Fibroblast of mammary gland (primary cell): Measurements from ENCODE around the gene RHBDF2.

Source experiments
- DNase-seq: peaks from one replicate; pipeline ENCODE4 v3.0.0-alpha.2; 2010; ENCODE audit warnings: low read depth
- H3K4me3 ChIP-seq: 2 replicates; pipeline ENCODE4 v1.5.1; 2011; ENCODE audit warnings: low read depth, mild to moderate bottlenecking, low read length, moderate library complexity; ENCODE audit not compliant: control insufficient read depth
- CTCF ChIP-seq: conservative IDR thresholded peaks from 2 replicates; pipeline ENCODE4 v1.5.1; 2011; ENCODE audit warnings: low read depth, low read length, inconsistent platforms; ENCODE audit not compliant: control insufficient read depth, insufficient read depth

RHBDF2 gene

GRCh38 chr17:76497699-76497978, 3.6 kb downstream of the RHBDF2 start:
- H3K4me3 ChIP-seq, result no peak overlapping the region
- TF ChIP-seq CTCF, result no peak
- DNase-seq, result no peak

DNA sequence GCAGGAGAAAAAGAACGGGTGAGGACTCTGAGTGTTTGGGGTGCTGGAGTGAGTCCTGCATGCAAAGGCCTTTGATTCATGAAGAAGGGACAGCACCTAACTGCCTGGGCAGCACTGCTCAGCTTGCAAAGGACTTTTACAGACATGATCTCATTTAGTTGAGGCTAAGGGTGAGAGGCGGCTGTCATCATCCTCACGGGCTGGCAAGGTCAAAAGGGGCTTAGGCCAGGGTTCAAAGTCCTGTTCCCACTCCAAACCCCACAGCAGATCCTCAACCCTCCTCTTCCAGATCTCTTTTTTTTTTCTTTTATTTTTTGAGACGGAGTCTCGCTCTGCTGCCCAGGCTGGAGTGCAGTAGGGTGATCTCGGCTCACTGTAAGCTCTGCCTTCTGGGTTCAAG, 4.8 kb downstream of the RHBDF2 start:
- no peak for TF ChIP-seq CTCF
- DNase-seq, result no peak
- no peak overlapping the region for H3K4me3 ChIP-seq

DNA sequence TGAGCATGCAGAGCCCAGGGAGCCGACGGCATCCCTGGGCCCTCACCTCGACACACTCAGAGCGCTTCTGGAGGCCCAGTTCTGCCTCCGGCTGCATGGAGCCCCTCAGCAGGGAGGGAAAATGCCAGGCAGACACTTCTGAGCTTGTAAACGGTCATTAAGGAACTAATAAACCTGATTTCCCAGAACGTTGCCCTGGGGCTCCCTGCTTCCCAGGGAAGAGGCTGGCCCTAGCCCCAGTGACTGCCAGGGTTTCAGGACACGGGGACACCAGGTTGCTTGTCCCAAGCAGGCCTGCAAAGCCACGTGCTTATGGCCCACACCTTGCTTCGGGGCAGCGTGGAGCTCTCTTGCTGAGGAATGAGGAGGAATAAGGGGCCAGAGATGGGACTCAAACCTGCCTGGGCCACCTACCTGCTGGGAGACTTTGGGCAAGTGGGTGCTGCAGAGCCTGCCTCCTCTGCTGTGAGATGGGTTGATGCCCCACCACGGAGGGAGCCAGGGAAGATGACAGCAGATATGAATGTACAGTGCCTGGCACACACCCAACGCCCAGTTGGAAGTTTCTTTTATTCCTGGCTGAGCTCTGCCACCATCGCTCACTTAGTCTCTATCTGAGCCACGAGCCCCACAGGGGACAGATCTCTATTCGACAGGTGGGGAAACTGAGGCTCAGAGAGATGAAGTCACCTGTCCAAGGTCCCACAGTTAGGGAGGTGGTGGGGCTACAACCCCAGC, 5.4 kb downstream of the RHBDF2 start:
- no peak for DNase-seq
- H3K4me3 ChIP-seq, result no peak overlapping the region
- TF ChIP-seq CTCF, result no peak

GRCh38 chr17:76493505-76494167, 7.6 kb downstream of the RHBDF2 start:
- no peak for TF ChIP-seq CTCF
- no peak overlapping the region for H3K4me3 ChIP-seq
- no peak for DNase-seq

GRCh38 chr17:76492989-76493501, 8.2 kb downstream of the RHBDF2 start:
- DNase-seq, result peak; percentile 63
- no peak overlapping the region for H3K4me3 ChIP-seq
- TF ChIP-seq CTCF, result no peak

- no peak overlapping the region for H3K4me3 ChIP-seq
- no peak for TF ChIP-seq CTCF
- DNase-seq, result no peak
Measured at GRCh38 chr17:76492123-76492988, 8.9 kb downstream of the RHBDF2 start.
